Loucy (cell line): ENCODE measurements around the gene KNL1.

Experiments used
- H2AFZ ChIP-seq: fragments of 200-600 bp; sonication (generic); 2 replicates; pipeline ENCODE4 v1.6.0; 2016; ENCODE audit warnings: antibody characterized with exemption, mild to moderate bottlenecking, low read length, moderate library complexity
- H3F3A ChIP-seq: fragments of 200-600 bp; 2 replicates; pipeline ENCODE4 v1.6.0; 2016; ENCODE audit warnings: antibody characterized with exemption, low read depth, mild to moderate bottlenecking
- H3K27me3 ChIP-seq: fragments of 200-600 bp; sonication (generic); 2 replicates; pipeline ENCODE4 v1.6.1; 2014; ENCODE audit warnings: low read length, mild to moderate bottlenecking; ENCODE audit not compliant: insufficient read depth, poor library complexity, severe bottlenecking
- H3K36me3 ChIP-seq: fragments of 200-600 bp; sonication (generic); 2 replicates; pipeline ENCODE4 v1.6.1; 2016; ENCODE audit warnings: low read length; ENCODE audit not compliant: insufficient read depth
- H3K4me1 ChIP-seq: fragments of 200-600 bp; sonication (generic); 2 replicates; pipeline ENCODE4 v1.5.1; 2014; ENCODE audit warnings: low read length, mild to moderate bottlenecking; ENCODE audit not compliant: insufficient read depth, poor library complexity, severe bottlenecking
- H3K4me2 ChIP-seq: fragments of 200-600 bp; sonication (generic); 2 replicates; pipeline ENCODE4 v1.6.0; 2014; ENCODE audit warnings: antibody characterized with exemption, low read length, low read depth, mild to moderate bottlenecking; ENCODE audit not compliant: poor library complexity, severe bottlenecking
- H3K4me3 ChIP-seq: fragments of 200-600 bp; sonication (generic); 2 replicates; pipeline ENCODE4 v1.5.1; 2014; ENCODE audit warnings: low read length, mild to moderate bottlenecking, mixed read lengths; ENCODE audit not compliant: poor library complexity, severe bottlenecking
- H3K79me2 ChIP-seq: fragments of 200-600 bp; sonication (generic); 2 replicates; pipeline ENCODE4 v1.6.1; 2014; ENCODE audit warnings: low read length; ENCODE audit not compliant: insufficient read depth
- H3K9ac ChIP-seq: fragments of 200-600 bp; sonication (generic); 2 replicates; pipeline ENCODE4 v1.6.0; 2014; ENCODE audit warnings: mild to moderate bottlenecking, low read depth, low read length, moderate library complexity; ENCODE audit not compliant: poor library complexity, severe bottlenecking
- H3K9me2 ChIP-seq: fragments of 200-600 bp; sonication (generic); replicated peaks from 2 replicates; pipeline ENCODE4 v1.6.1; 2016; ENCODE audit warnings: low read depth, low read length, mixed read lengths
- H3K9me3 ChIP-seq: fragments of 200-600 bp; sonication (generic); 2 replicates; pipeline ENCODE4 v1.6.1; 2014; ENCODE audit warnings: mild to moderate bottlenecking, antibody characterized with exemption, low read length, low read depth; ENCODE audit not compliant: insufficient read depth
- H4K20me1 ChIP-seq: fragments of 200-600 bp; sonication (generic); 2 replicates; pipeline ENCODE4 v1.6.0; 2014; ENCODE audit warnings: antibody characterized with exemption, low read length, mild to moderate bottlenecking; ENCODE audit not compliant: insufficient read depth, poor library complexity, severe bottlenecking
- CTCF ChIP-seq: fragments of 200-600 bp; sonication (generic); conservative IDR thresholded peaks from 2 replicates; pipeline ENCODE4 v1.5.1; 2014; ENCODE audit warnings: mild to moderate bottlenecking, antibody characterized with exemption, low read length
- EZH2phosphoT487 ChIP-seq: fragments of 200-600 bp; IDR thresholded peaks from 2 replicates; pipeline ENCODE4 v1.6.1; 2018; ENCODE audit warnings: antibody characterized with exemption, mild to moderate bottlenecking, moderate library complexity, borderline replicate concordance

Gene KNL1

GRCh38 chr15:40582726-40583246 lies 11.3 kb upstream of the KNL1 start:
- no peak for TF ChIP-seq EZH2phosphoT487
- TF ChIP-seq CTCF: no peak
- Histone ChIP-seq H3K4me2 (peak overlapping the region; percentile 22), H2AFZ (peak overlapping the region; percentile 68), H4K20me1 (no peaks in the 10 kb centered on the region), H3K79me2 (no peaks in the 10 kb centered on the region), H3K4me1 (no peaks in the 10 kb centered on the region), H3K27me3 (no peaks in the 10 kb centered on the region), H3K4me3 (peak overlapping the region; percentile 13), H3K36me3 (no peaks in the 10 kb centered on the region), H3F3A (no peaks in the 10 kb centered on the region), H3K9me2 (no peaks in the 10 kb centered on the region), H3K9ac (no peak overlapping the region), H3K9me3 (no peaks in the 10 kb centered on the region)

- no peaks in the 10 kb centered on the region for H3K9me2 ChIP-seq
These were observed 9.9 kb upstream of the KNL1 start for GRCh38 chr15:40584191-40584590.

GRCh38 chr15:40590667-40591050 lies 3.4 kb upstream of the KNL1 start:
- Histone ChIP-seq H3K4me1 (peaks cover 6% of the 10 kb centered on the region), H3K79me2 (peaks cover 14% of the 10 kb centered on the region), H3K4me2 (peak overlapping the region; percentile 66), H3K27me3 (no peaks in the 10 kb centered on the region), H3K9me2 (no peaks in the 10 kb centered on the region), H3K4me3 (no peak overlapping the region), H2AFZ (peak overlapping the region; percentile 92), H3K9me3 (no peaks in the 10 kb centered on the region), H3K36me3 (no peaks in the 10 kb centered on the region), H4K20me1 (peaks cover 7% of the 10 kb centered on the region), H3K9ac (no peak overlapping the region), H3F3A (no peaks in the 10 kb centered on the region)
- TF ChIP-seq EZH2phosphoT487 (no peak), CTCF (no peak)

More at GRCh38 chr15:40584191-40584590, 9.9 kb upstream of the KNL1 start:
- Histone ChIP-seq H3K79me2 (no peaks in the 10 kb centered on the region), H4K20me1 (no peaks in the 10 kb centered on the region), H3K4me2 (no peak overlapping the region), H3K27me3 (no peaks in the 10 kb centered on the region), H3K9ac (no peak overlapping the region), H2AFZ (0 out of 2 replicates have a peak overlapping the region, but pooled peaks have one; percentile 21), H3K36me3 (no peaks in the 10 kb centered on the region), H3F3A (no peaks in the 10 kb centered on the region), H3K4me1 (no peaks in the 10 kb centered on the region), H3K9me3 (no peaks in the 10 kb centered on the region), H3K4me3 (no peak overlapping the region)
- TF ChIP-seq EZH2phosphoT487: no peak
- no peak for TF ChIP-seq CTCF
